Endothelial cell of umbilical vein (primary cell): ENCODE data around the gene TLE4. TPM values are rescaled to one million over a fixed set of nuclear protein-coding genes. Genes with fewer than 3 reads are reported as not detected.

Source experiments
- BruUV-seq: library from RNA; stranded (reverse); fragments of 400-500 nt; replicated peaks from 2 replicates; lab custom pipeline; 2021; lab: Mats Ljungman, UMichigan
- CTCF ChIA-PET: fragments of 300-600, 350-600 bp; sonication (Branson Sonifier 250); formaldehyde crosslinking; loops from one replicate; lab custom pipeline; 2021; ENCODE audit warnings: antibody characterized with exemption, inconsistent platforms; lab: Charles Lee
- POLR2A ChIA-PET: fragments of 300-600, 350-600 bp; sonication (Branson Sonifier 250); formaldehyde crosslinking; loops from one replicate; lab custom pipeline; 2021; ENCODE audit warnings: antibody characterized with exemption, inconsistent platforms; lab: Charles Lee
- DNase-seq: peaks from one replicate; pipeline ENCODE4 v3.0.0-alpha.2; 2011; ENCODE audit warnings: low read depth, low spot score
- FAIRE-seq: peaks from 2 replicates; lab custom pipeline; 2011; peaks lifted over from hg19 to GRCh38; lab: Jason Lieb, UNC
- H2AFZ ChIP-seq: 2 replicates; pipeline ENCODE4 v1.6.0; 2012; ENCODE audit warnings: low read depth, low read length, control low read depth, inconsistent platforms
- H3K27ac ChIP-seq: 2 replicates; pipeline ENCODE4 v1.5.1; 2011; ENCODE audit warnings: low read depth, mild to moderate bottlenecking, control low read depth, low read length, moderate library complexity; ENCODE audit not compliant: insufficient read depth
- H3K27me3 ChIP-seq, 2 experiments: 2 replicates each; pipeline versions ENCODE4 v1.6.0 to v1.6.1; 2011; ENCODE audit warnings: low read length in 2 of 2, mixed read lengths in 1 of 2; ENCODE audit not compliant: control insufficient read depth in 2 of 2, insufficient read depth in 2 of 2
- H3K36me3 ChIP-seq, 2 experiments: 2 replicates in 1 of 2; 3 replicates in 1 of 2; pipeline ENCODE4 v1.5.1; 2011; ENCODE audit warnings: low read length in 2 of 2, mild to moderate bottlenecking in 1 of 2, moderate library complexity in 1 of 2; ENCODE audit not compliant: control insufficient read depth in 2 of 2, insufficient read depth in 2 of 2; ENCODE audit errors: extremely low read depth in 1 of 2
- H3K4me1 ChIP-seq: 3 replicates; pipeline ENCODE4 v1.5.1; 2011; ENCODE audit warnings: mild to moderate bottlenecking, low read length; ENCODE audit not compliant: control insufficient read depth, insufficient read depth; ENCODE audit errors: extremely low read depth
- H3K4me2 ChIP-seq: 2 replicates; pipeline ENCODE4 v1.6.1; 2011; ENCODE audit warnings: low read length, control low read depth, mixed read lengths; ENCODE audit not compliant: insufficient read depth
- H3K4me3 ChIP-seq, 3 experiments: fragments of 200-600 bp in 1 of 3; sonication (generic), shearing (Covaris generic) in 1 of 3; replicated peaks in 1 of 3; 2 replicates each; pipeline ENCODE4 v1.5.1; 2011 to 2016; ENCODE audit warnings: control low read depth in 3 of 3, low read length in 3 of 3, mild to moderate bottlenecking in 2 of 3, inconsistent platforms in 1 of 3, low read depth in 1 of 3, moderate library complexity in 1 of 3; ENCODE audit not compliant: insufficient read depth in 1 of 3
- H3K79me2 ChIP-seq: 2 replicates; pipeline ENCODE4 v1.6.0; 2012; ENCODE audit warnings: low read length, inconsistent platforms; ENCODE audit not compliant: control insufficient read depth, insufficient read depth
- H3K9ac ChIP-seq: replicated peaks from 2 replicates; pipeline ENCODE3; 2011; ENCODE audit warnings: low read length, control low read depth; ENCODE audit not compliant: insufficient read depth; ENCODE audit errors: extremely low read depth
- H3K9me1 ChIP-seq: replicated peaks from 3 replicates; pipeline ENCODE4 v1.6.0; 2011; ENCODE audit warnings: mild to moderate bottlenecking, low read length; ENCODE audit not compliant: control insufficient read depth, insufficient read depth; ENCODE audit errors: extremely low read depth
- H3K9me3 ChIP-seq: replicated peaks from 2 replicates; pipeline ENCODE4 v1.5.1; 2012; ENCODE audit warnings: low read length, inconsistent platforms; ENCODE audit not compliant: control insufficient read depth, insufficient read depth
- H4K20me1 ChIP-seq: replicated peaks from 2 replicates; pipeline ENCODE3; 2011; ENCODE audit warnings: mild to moderate bottlenecking, low read length; ENCODE audit not compliant: control insufficient read depth, insufficient read depth; ENCODE audit errors: extremely low read depth
- CTCF ChIP-seq, 2 donors: IDR thresholded peaks; 1 replicate in 1 of 2; 2 replicates in 1 of 2; pipeline ENCODE4 v1.5.1; 2011; ENCODE audit warnings: low read length in 2 of 2, mild to moderate bottlenecking in 2 of 2, moderate library complexity in 2 of 2, control low read depth in 1 of 2, inconsistent platforms in 1 of 2, low read depth in 1 of 2; ENCODE audit not compliant: insufficient read depth in 1 of 2; ENCODE audit errors: extremely low read depth in 1 of 2
- EZH2 ChIP-seq: IDR thresholded peaks from 2 replicates; pipeline ENCODE4 v1.6.1; 2012; ENCODE audit warnings: borderline replicate concordance, low read depth, mild to moderate bottlenecking, moderate library complexity, low read length, inconsistent platforms; ENCODE audit not compliant: severe bottlenecking
- FOS ChIP-seq: IDR thresholded peaks from 2 replicates; pipeline ENCODE4 v1.6.1; 2011; ENCODE audit warnings: mild to moderate bottlenecking, low read length, moderate library complexity, borderline replicate concordance; ENCODE audit not compliant: insufficient read depth
- GATA2 ChIP-seq: IDR thresholded peaks from 2 replicates; pipeline ENCODE4 v1.7.0; 2011; ENCODE audit warnings: low read depth, mild to moderate bottlenecking, moderate library complexity, mixed read lengths, low read length; ENCODE audit not compliant: insufficient read length, insufficient read depth
- JUN ChIP-seq: IDR thresholded peaks from 2 replicates; pipeline ENCODE4 v1.6.1; 2011; ENCODE audit warnings: borderline replicate concordance, low read depth; ENCODE audit not compliant: insufficient read length, insufficient read depth
- MYC ChIP-seq: IDR thresholded peaks from one replicate; pipeline ENCODE4 v1.6.1; 2011; ENCODE audit warnings: mild to moderate bottlenecking, low read depth, low read length
- POLR2A ChIP-seq: IDR thresholded peaks from 2 replicates; pipeline ENCODE4 v1.6.1; 2012; ENCODE audit warnings: low read depth, mild to moderate bottlenecking, control low read depth, low read length
- POLR2AphosphoS5 ChIP-seq: IDR thresholded peaks from 2 replicates; pipeline ENCODE4 v1.6.1; 2012; ENCODE audit warnings: low read depth, mild to moderate bottlenecking, control low read depth, low read length, moderate library complexity; ENCODE audit not compliant: insufficient read depth
- dilution Hi-C: fragments of 300-500 bp; cut with MboI; formaldehyde crosslinking; loops from one replicate; pipeline ENCODE4 v1.15.0; 2019; ENCODE audit warnings: low sequenced_read_pairs; ENCODE audit not compliant: extremely low pct_ligation_motif_present
- intact Hi-C: fragments of 100-400 bp; cut with micrococcal nuclease; formaldehyde crosslinking; loops from one replicate; pipeline ENCODE4 v1.10.0; 2022
- polyA plus RNA-seq, 4 experiments: library from polyadenylated mRNA; depleted of rRNA in 3 of 4; stranded (reverse) in 3 of 4; unstranded in 1 of 4; fragments of >200 nt; gene quantifications; 2 replicates each; pipeline versions ENCODE4 v1.2.1 to v1.2.3, GENCODE V29; 2011 to 2012; ENCODE audit warnings: missing spikeins in 1 of 4
- total RNA-seq: library from RNA; stranded (reverse); gene quantifications from 2 replicates; pipeline ENCODE4 v1.2.3, GENCODE V29; 2021
- TF ChIP-seq, protein P1 (sequence below): IDR thresholded peaks from 2 replicates; pipeline ENCODE4 v1.6.1; 2011; ENCODE audit not compliant: insufficient read depth, insufficient read length

Gene TLE4
- total and polyA plus RNA-seq, 2 donors (not counting 3 experiments of a cell fraction or from before 2014, with no cell fraction given), result 31.4 to 32.3 TPM

- no peaks in the 10 kb centered on the region for H3K9me3 ChIP-seq
- ChIA-PET CTCF (no interaction called here), POLR2A (no interaction called here)
- dilution Hi-C loops (no loop called here), intact Hi-C loops (no loop called here)
- H3K27ac ChIP-seq, result no peak overlapping the region
- H3K27me3 ChIP-seq, result no peaks in the 10 kb centered on the region
- no peaks in the 10 kb centered on the region for H3K79me2 ChIP-seq
- H3K36me3 ChIP-seq, result no peaks in the 10 kb centered on the region
- TF ChIP-seq, protein P1, sequence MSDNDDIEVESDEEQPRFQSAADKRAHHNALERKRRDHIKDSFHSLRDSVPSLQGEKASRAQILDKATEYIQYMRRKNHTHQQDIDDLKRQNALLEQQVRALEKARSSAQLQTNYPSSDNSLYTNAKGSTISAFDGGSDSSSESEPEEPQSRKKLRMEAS, result no peak
- TF ChIP-seq EZH2 (no peak), CTCF (IDR thresholded peaks at IDR 0.05; ENCODE audit: extremely low read depth in 1 of 2, insufficient read depth in 1 of 2, low read depth in 1 of 2, low read length in 2 of 2) (no peak), GATA2 (no peak), POLR2AphosphoS5 (no peak), FOS (no peak), POLR2A (no peak), JUN (no peak), MYC (no peak)
- no peaks in the 10 kb centered on the region for H3K9me1 ChIP-seq
- H3K4me3 ChIP-seq, result no peak overlapping the region
- H3K4me1 ChIP-seq, result no peaks in the 10 kb centered on the region
- H3K9ac ChIP-seq, result no peak overlapping the region
- no peaks in the 10 kb centered on the region for H4K20me1 ChIP-seq
- H2AFZ ChIP-seq, result no peak overlapping the region
- DNase-seq (no peak), FAIRE-seq (no peak)
- BruUV-seq, result no TSS peak
- H3K4me2 ChIP-seq, result no peak overlapping the region
These were observed 73.3 kb downstream of the TLE4 start for GRCh38 chr9:79645110-79645509.
